ENCODE data around the gene FBXO8. TPM values are rescaled to one million over a fixed set of nuclear protein-coding genes. Genes with fewer than 3 reads are reported as not detected.
"Not testable (repeated sequence)": the region's sequence is repeated elsewhere in the genome, so short reads cannot be mapped to it uniquely, and the experiment has no call there.

FBXO8 gene
- total RNA-seq, 4 donors from 2014 or later = 9.7 to 17.9 (median 15.8) TPM

GRCh38 chr4:174265916-174266315, 17.6 kb downstream of the FBXO8 start:
- H3K4me3 ChIP-seq = no peak overlapping the region
- no peaks in the 10 kb centered on the region for H3K36me3 ChIP-seq
- no peaks in the 10 kb centered on the region for H3K9me3 ChIP-seq
- no peaks in the 10 kb centered on the region for H3K27me3 ChIP-seq
- no peak for TF ChIP-seq POLR2A (IDR thresholded peaks at IDR 0.05)
- no peak for TF ChIP-seq CTCF (IDR thresholded peaks at IDR 0.05 in 4 of 5, conservative IDR thresholded peaks at IDR 0.05 in 1 of 5)
- no peak for DNase-seq
- ATAC-seq = no peak
- no peak overlapping the region for H3K27ac ChIP-seq
- in situ Hi-C loops (cut with MboI; ENCODE audit: low sequenced_read_pairs in 4 of 4) = no loop called here
- H3K4me1 ChIP-seq = peaks cover 12 to 23% of the 10 kb centered on the region in 2 donors
- intact Hi-C loops (cut with DNase I; ENCODE audit: low total_unique reads) = no loop called here

GRCh38 chr4:174263445-174263736, 20.1 kb downstream of the FBXO8 start:
- TF ChIP-seq CTCF (IDR thresholded peaks at IDR 0.05 in 4 of 5, conservative IDR thresholded peaks at IDR 0.05 in 1 of 5) (no peak), POLR2A (IDR thresholded peaks at IDR 0.05) (no peak)

GRCh38 chr4:174262624-174263444, 20.6 kb downstream of the FBXO8 start:
- no peak overlapping the region for H3K4me3 ChIP-seq
- ATAC-seq (no peak), DNase-seq (no peak)
- TF ChIP-seq POLR2A (IDR thresholded peaks at IDR 0.05) (no peak), CTCF (IDR thresholded peaks at IDR 0.05 in 4 of 5, conservative IDR thresholded peaks at IDR 0.05 in 1 of 5) (no peak)
- intact Hi-C loops (cut with DNase I; ENCODE audit: low total_unique reads) (no loop called here), in situ Hi-C loops (cut with MboI; ENCODE audit: low sequenced_read_pairs in 4 of 4) (no loop called here)
- H3K36me3 ChIP-seq = peaks cover 0 to 2% of the 10 kb centered on the region in 2 donors
- H3K27me3 ChIP-seq = no peaks in the 10 kb centered on the region
- H3K9me3 ChIP-seq = no peaks in the 10 kb centered on the region
- H3K4me1 ChIP-seq = peaks cover 12 to 23% of the 10 kb centered on the region in 2 donors
- H3K27ac ChIP-seq = no peak overlapping the region

More at GRCh38 chr4:174263445-174263736, 20.1 kb downstream of the FBXO8 start:
- Histone ChIP-seq H3K4me1 (peaks cover 12 to 23% of the 10 kb centered on the region in 2 donors), H3K4me3 (no peak overlapping the region), H3K36me3 (no peaks in the 10 kb centered on the region), H3K27ac (no peak overlapping the region), H3K9me3 (no peaks in the 10 kb centered on the region), H3K27me3 (no peaks in the 10 kb centered on the region)
- ATAC-seq (no peak), DNase-seq (no peak)
- intact Hi-C loops (cut with DNase I; ENCODE audit: low total_unique reads) (no loop called here), in situ Hi-C loops (cut with MboI; ENCODE audit: low sequenced_read_pairs in 4 of 4) (no loop called here)

- in situ Hi-C loops (cut with MboI; ENCODE audit: low sequenced_read_pairs in 4 of 4); H3K4me3 ChIP-seq; ATAC-seq; intact Hi-C loops (cut with DNase I; ENCODE audit: low total_unique reads); DNase-seq; H3K27me3 ChIP-seq; H3K9me3 ChIP-seq; H3K27ac ChIP-seq: not testable (repeated sequence)
- peaks cover 12 to 23% of the 10 kb centered on the region in 2 donors for H3K4me1 ChIP-seq
- H3K36me3 ChIP-seq = peaks cover 0 to 11% of the 10 kb centered on the region in 2 donors
These were observed 22.0 kb downstream of the FBXO8 start for GRCh38 chr4:174261432-174261831.

- TF ChIP-seq POLR2A (IDR thresholded peaks at IDR 0.05) (no peak), CTCF (IDR thresholded peaks at IDR 0.05 in 4 of 5, conservative IDR thresholded peaks at IDR 0.05 in 1 of 5) (no peak)
- Histone ChIP-seq H3K27ac (no peak overlapping the region), H3K4me3 (no peak overlapping the region), H3K36me3 (peaks cover 0 to 11% of the 10 kb centered on the region in 2 donors), H3K27me3 (no peaks in the 10 kb centered on the region), H3K4me1 (peaks cover 7 to 13% of the 10 kb centered on the region in 2 donors), H3K9me3 (no peaks in the 10 kb centered on the region)
- intact Hi-C loops (cut with DNase I; ENCODE audit: low total_unique reads) (no loop called here), in situ Hi-C loops (cut with MboI; ENCODE audit: low sequenced_read_pairs in 4 of 4) (no loop called here)
- no peak for DNase-seq
- no peak for ATAC-seq
These were observed 23.4 kb downstream of the FBXO8 start for GRCh38 chr4:174260099-174260498.

Measured in gastrocnemius medialis (tissue), 4 donors.